PC-9 (cell line): ENCODE data around the gene TDRD7. TPM values are rescaled to one million over a fixed set of nuclear protein-coding genes. Genes with fewer than 3 reads are reported as not detected.
"Not testable (repeated sequence)": the region's sequence is repeated elsewhere in the genome, so short reads cannot be mapped to it uniquely, and the experiment has no call there.

Experiments
- BruUV-seq: library from RNA; stranded (reverse); fragments of 400-500 nt; replicated peaks from 2 replicates; lab custom pipeline; 2021; lab: Mats Ljungman, UMichigan
- CTCF ChIA-PET: fragments of 300-600 bp; sonication (Branson Sonifier 250); formaldehyde crosslinking; loops from one replicate; lab custom pipeline; 2022; ENCODE audit warnings: antibody characterized with exemption; lab: Charles Lee
- POLR2A ChIA-PET: fragments of 300-600 bp; sonication (Branson Sonifier 250); formaldehyde crosslinking; loops from one replicate; lab custom pipeline; 2022; ENCODE audit warnings: antibody characterized with exemption; ENCODE audit not compliant: unreplicated experiment; lab: Charles Lee
- DNase-seq, 2 experiments: peaks; one replicate each; pipeline versions ENCODE4 v3.0.0 to v3.0.0-alpha.2; 2015 to 2022; ENCODE audit warnings: mixed read lengths in 1 of 2
- H2AFZ ChIP-seq: fragments of 200-600 bp; sonication (generic); 2 replicates; pipeline ENCODE4 v1.8.1; 2017; ENCODE audit warnings: antibody characterized with exemption
- H3F3A ChIP-seq: fragments of 200-600 bp; sonication (generic); 2 replicates; pipeline ENCODE4 v1.8.1; 2017; ENCODE audit warnings: antibody characterized with exemption, mild to moderate bottlenecking, low read depth; ENCODE audit not compliant: insufficient read depth
- H3K27ac ChIP-seq: fragments of 200-600 bp; sonication (generic); 2 replicates; pipeline ENCODE4 v1.6.1; 2016; ENCODE audit warnings: mixed run types
- H3K27me3 ChIP-seq: fragments of 200-600 bp; sonication (generic); 2 replicates; pipeline ENCODE4 v1.6.1; 2016; ENCODE audit warnings: low read depth, mixed run types; ENCODE audit not compliant: insufficient read depth
- H3K36me3 ChIP-seq: fragments of 200-600 bp; sonication (generic); 2 replicates; pipeline ENCODE4 v1.6.1; 2016; ENCODE audit warnings: low read depth, mixed run types
- H3K4me1 ChIP-seq: fragments of 200-600 bp; sonication (generic); replicated peaks from 2 replicates; pipeline ENCODE4 v1.6.1; 2016; ENCODE audit warnings: mixed run types; ENCODE audit not compliant: insufficient read depth
- H3K4me2 ChIP-seq: fragments of 200-600 bp; sonication (generic); 2 replicates; pipeline ENCODE4 v1.6.1; 2017; ENCODE audit warnings: mixed run types
- H3K4me3 ChIP-seq: fragments of 200-600 bp; sonication (generic); 2 replicates; pipeline ENCODE4 v1.6.1; 2016; ENCODE audit warnings: mixed run types
- H3K79me2 ChIP-seq: fragments of 200-600 bp; sonication (generic); 2 replicates; pipeline ENCODE4 v1.6.1; 2017; ENCODE audit warnings: low read depth, mixed run types
- H3K9me2 ChIP-seq: fragments of 200-600 bp; sonication (generic); 2 replicates; pipeline ENCODE4 v1.8.1; 2017; ENCODE audit warnings: mild to moderate bottlenecking; ENCODE audit not compliant: insufficient read depth
- H3K9me3 ChIP-seq: fragments of 200-600 bp; sonication (generic); 2 replicates; pipeline ENCODE4 v1.8.1; 2016; ENCODE audit warnings: low read depth; ENCODE audit not compliant: insufficient read depth
- H4K20me1 ChIP-seq: fragments of 200-600 bp; sonication (generic); 2 replicates; pipeline ENCODE4 v1.8.1; 2017; ENCODE audit not compliant: insufficient read depth
- EZH2 ChIP-seq: fragments of 200-600 bp; sonication (generic); IDR thresholded peaks from 2 replicates; pipeline ENCODE4 v1.8.0; 2017; ENCODE audit warnings: antibody characterized with exemption, low read depth
- intact Hi-C: fragments of 100-400 bp; cut with micrococcal nuclease; formaldehyde crosslinking; loops from one replicate; pipeline ENCODE4 v1.10.0; 2022; ENCODE audit not compliant: unreplicated experiment
- total RNA-seq: library from RNA; stranded (reverse); gene quantifications from 2 replicates; pipeline ENCODE4 v1.2.3, GENCODE V29; 2021
- TF ChIP-seq, protein P1 (sequence below): fragments of 200-600 bp; sonication (generic); conservative IDR thresholded peaks from 2 replicates; pipeline ENCODE4 v1.6.1; 2017; ENCODE audit warnings: mixed run types, antibody characterized with exemption, mild to moderate bottlenecking, moderate library complexity

The TDRD7 gene
- total RNA-seq, 1 experiment from 2014 or later: 14.2 TPM

- ChIA-PET CTCF (no interaction called here), POLR2A (no interaction called here)
- H3K27me3 ChIP-seq: no peaks in the 10 kb centered on the region
- H3K27ac ChIP-seq: 0 out of 2 replicates have a peak overlapping the region, but pooled peaks have one; percentile 9
- TF ChIP-seq, protein P1, sequence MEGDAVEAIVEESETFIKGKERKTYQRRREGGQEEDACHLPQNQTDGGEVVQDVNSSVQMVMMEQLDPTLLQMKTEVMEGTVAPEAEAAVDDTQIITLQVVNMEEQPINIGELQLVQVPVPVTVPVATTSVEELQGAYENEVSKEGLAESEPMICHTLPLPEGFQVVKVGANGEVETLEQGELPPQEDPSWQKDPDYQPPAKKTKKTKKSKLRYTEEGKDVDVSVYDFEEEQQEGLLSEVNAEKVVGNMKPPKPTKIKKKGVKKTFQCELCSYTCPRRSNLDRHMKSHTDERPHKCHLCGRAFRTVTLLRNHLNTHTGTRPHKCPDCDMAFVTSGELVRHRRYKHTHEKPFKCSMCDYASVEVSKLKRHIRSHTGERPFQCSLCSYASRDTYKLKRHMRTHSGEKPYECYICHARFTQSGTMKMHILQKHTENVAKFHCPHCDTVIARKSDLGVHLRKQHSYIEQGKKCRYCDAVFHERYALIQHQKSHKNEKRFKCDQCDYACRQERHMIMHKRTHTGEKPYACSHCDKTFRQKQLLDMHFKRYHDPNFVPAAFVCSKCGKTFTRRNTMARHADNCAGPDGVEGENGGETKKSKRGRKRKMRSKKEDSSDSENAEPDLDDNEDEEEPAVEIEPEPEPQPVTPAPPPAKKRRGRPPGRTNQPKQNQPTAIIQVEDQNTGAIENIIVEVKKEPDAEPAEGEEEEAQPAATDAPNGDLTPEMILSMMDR: no peak
- no peak for TF ChIP-seq EZH2
- no peaks in the 10 kb centered on the region for H3K79me2 ChIP-seq
- H3K4me3 ChIP-seq: no peak overlapping the region
- H3K9me3 ChIP-seq: no peaks in the 10 kb centered on the region; the same call in 1 of the 2 replicates
- no TSS peak for BruUV-seq
- peak in 1 of 2 experiments; percentile 81 for DNase-seq
- H3K4me1 ChIP-seq: peaks cover 13% of the 10 kb centered on the region
- peaks cover 7% of the 10 kb centered on the region; the same call in 1 of the 2 replicates for H3F3A ChIP-seq
- no peaks in the 10 kb centered on the region for H4K20me1 ChIP-seq
- 0 out of 2 replicates have a peak, but pooled peaks cover 7% of the 10 kb centered on the region for H3K9me2 ChIP-seq
- intact Hi-C loops: no loop called here
- H3K36me3 ChIP-seq: peaks cover 4% of the 10 kb centered on the region; the same call in 1 of the 2 replicates
- no peak overlapping the region for H2AFZ ChIP-seq
- H3K4me2 ChIP-seq: peak overlapping the region; percentile 39
Measured at GRCh38 chr9:97441729-97442128, 29.8 kb downstream of the TDRD7 start.

DNA sequence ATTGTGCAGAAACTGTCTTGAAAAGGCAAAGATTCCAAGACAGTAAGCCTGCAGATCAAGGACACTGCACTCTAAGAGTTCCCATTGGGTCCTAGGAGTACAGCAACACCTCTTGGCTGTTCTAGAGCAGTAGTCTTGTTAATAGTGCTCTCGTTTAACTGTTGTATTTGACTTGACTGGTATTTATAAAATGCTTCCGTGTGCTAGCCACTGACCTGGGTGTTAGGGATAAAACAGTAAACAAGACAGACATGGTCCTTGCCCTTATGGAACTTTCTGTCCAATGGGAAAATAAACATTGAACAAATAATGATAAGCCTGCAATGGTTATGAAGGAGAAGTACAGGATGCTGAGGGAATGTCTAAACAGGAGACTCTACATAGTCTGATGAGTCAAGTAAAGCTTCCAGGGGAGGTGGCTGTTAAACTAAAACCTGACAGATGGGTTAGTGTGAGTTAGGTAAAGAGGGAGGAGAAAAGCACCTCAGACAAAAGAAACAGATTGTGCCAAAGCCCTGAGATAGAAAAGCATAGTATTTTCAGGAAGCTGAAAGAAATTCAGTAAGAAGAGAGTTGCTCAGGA is 33.3 kb downstream of the TDRD7 start:
- Histone ChIP-seq H4K20me1 (no peaks in the 10 kb centered on the region), H3K9me2 (0 out of 2 replicates have a peak, but pooled peaks cover 7% of the 10 kb centered on the region), H2AFZ (no peak overlapping the region), H3K36me3 (no peaks in the 10 kb centered on the region), H3K4me1 (peaks cover 13% of the 10 kb centered on the region), H3K9me3 (no peaks in the 10 kb centered on the region; the same call in 1 of the 2 replicates), H3K27ac (no peak overlapping the region), H3F3A (peaks cover 7% of the 10 kb centered on the region; the same call in 1 of the 2 replicates), H3K27me3 (no peaks in the 10 kb centered on the region), H3K4me3 (no peak overlapping the region), H3K79me2 (no peaks in the 10 kb centered on the region), H3K4me2 (no peak overlapping the region)
- POLR2A ChIA-PET: no interaction called here
- CTCF ChIA-PET: no interaction called here
- BruUV-seq: no TSS peak
- intact Hi-C loops: no loop called here
- no peak for TF ChIP-seq EZH2
- TF ChIP-seq, protein P1: no peak
- DNase-seq: no peak

- no peaks in the 10 kb centered on the region; the same call in 1 of the 2 replicates for H3K9me3 ChIP-seq
- intact Hi-C loops: no loop called here
- peaks cover 1% of the 10 kb centered on the region; the same call in 1 of the 2 replicates for H3K4me1 ChIP-seq
- no peak overlapping the region for H3K27ac ChIP-seq
- ChIA-PET POLR2A (interaction anchor here (0.6 kb wide), 2 partner anchors 17 to 89 kb away, joined by 3 to 4 read pairs; no protein-coding TSS in a partner anchor), CTCF (no interaction called here)
- no TSS peak for BruUV-seq
- no peak for DNase-seq
- H3K4me2 ChIP-seq: no peak overlapping the region
- H3K9me2 ChIP-seq: no peaks in the 10 kb centered on the region
- H4K20me1 ChIP-seq: no peaks in the 10 kb centered on the region
- no peaks in the 10 kb centered on the region for H3F3A ChIP-seq
- TF ChIP-seq EZH2: no peak
- TF ChIP-seq, protein P1: no peak
- no peaks in the 10 kb centered on the region for H3K27me3 ChIP-seq
- no peaks in the 10 kb centered on the region for H3K36me3 ChIP-seq
- H3K79me2 ChIP-seq: no peaks in the 10 kb centered on the region
- no peak overlapping the region for H3K4me3 ChIP-seq
- H2AFZ ChIP-seq: no peak overlapping the region
Measured at GRCh38 chr9:97447001-97447400, 35.1 kb downstream of the TDRD7 start.

GRCh38 chr9:97453573-97453972 is 41.7 kb downstream of the TDRD7 start:
- CTCF ChIA-PET, BruUV-seq: not testable (repeated sequence)

DNA sequence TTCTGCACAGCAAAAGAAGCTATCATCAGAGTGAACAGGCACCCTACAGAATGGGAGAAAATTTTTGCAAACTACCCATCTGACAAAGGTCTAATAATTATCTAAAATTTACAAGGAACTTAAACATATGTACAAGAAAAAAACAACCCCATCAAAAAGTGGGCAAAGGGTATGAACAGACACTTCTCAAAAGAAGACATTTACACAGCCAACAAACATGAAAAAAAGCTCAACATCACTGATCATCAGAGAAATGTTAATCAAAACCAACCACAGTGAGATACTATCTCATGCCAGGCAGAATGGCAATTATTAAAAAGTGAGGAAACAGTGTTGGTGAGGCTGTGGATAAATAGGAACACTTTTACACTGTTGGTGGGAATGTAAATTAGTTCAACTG is 44.9 kb downstream of the TDRD7 start:
- H3K9me3 ChIP-seq, H3K9me2 ChIP-seq, H3K4me3 ChIP-seq, H3K27ac ChIP-seq, H3K4me1 ChIP-seq, BruUV-seq, H3K27me3 ChIP-seq, H3K36me3 ChIP-seq, POLR2A ChIA-PET, CTCF ChIA-PET, H3K79me2 ChIP-seq, H3K4me2 ChIP-seq, intact Hi-C loops, H3F3A ChIP-seq, DNase-seq, H4K20me1 ChIP-seq, H2AFZ ChIP-seq: not testable (repeated sequence)

More at GRCh38 chr9:97453573-97453972, 41.7 kb downstream of the TDRD7 start:
- DNase-seq, H3F3A ChIP-seq, H3K9me2 ChIP-seq, H3K36me3 ChIP-seq, H2AFZ ChIP-seq, H3K4me2 ChIP-seq, H3K4me1 ChIP-seq, H3K79me2 ChIP-seq, H3K27me3 ChIP-seq, H3K9me3 ChIP-seq, H3K27ac ChIP-seq, intact Hi-C loops, H3K4me3 ChIP-seq, H4K20me1 ChIP-seq, POLR2A ChIA-PET: not testable (repeated sequence)
